Parathyroid adenoma (tissue), 2 donors: ENCODE measurements around the gene PPP6C.
"Not testable (repeated sequence)": the region's sequence is repeated elsewhere in the genome, so short reads cannot be mapped to it uniquely, and the experiment has no call there.

Source experiments
- H2AFZ ChIP-seq: fragments of 300-600 bp; sonication (generic); one replicate; pipeline ENCODE4 v1.7.0; 2017; ENCODE audit warnings: antibody characterized with exemption, mild to moderate bottlenecking
- H3K27ac ChIP-seq: fragments of 300-600 bp; sonication (generic); one replicate; pipeline ENCODE4 v1.7.0; 2017
- H3K27me3 ChIP-seq: fragments of 300-600 bp; sonication (generic); one replicate; pipeline ENCODE4 v1.7.0; 2017; ENCODE audit warnings: low read length; ENCODE audit not compliant: control insufficient read depth, insufficient read depth
- H3K36me3 ChIP-seq: fragments of 300-600 bp; sonication (generic); one replicate; pipeline ENCODE4 v1.7.0; 2017; ENCODE audit warnings: low read length; ENCODE audit not compliant: control insufficient read depth, insufficient read depth
- H3K4me1 ChIP-seq: fragments of 300-600 bp; sonication (generic); one replicate; pipeline ENCODE4 v1.7.0; 2017; ENCODE audit warnings: control low read depth
- H3K4me2 ChIP-seq: fragments of 300-600 bp; sonication (generic); one replicate; pipeline ENCODE4 v1.7.0; 2017; ENCODE audit warnings: low read length
- H3K4me3 ChIP-seq: fragments of 300-600 bp; sonication (generic); one replicate; pipeline ENCODE4 v1.7.0; 2017; ENCODE audit warnings: low read depth, low read length
- H3K79me2 ChIP-seq: fragments of 300-600 bp; sonication (generic); one replicate; pipeline ENCODE4 v1.7.0; 2017; ENCODE audit warnings: control low read depth
- H3K9ac ChIP-seq: fragments of 300-600 bp; sonication (generic); one replicate; pipeline ENCODE4 v1.7.0; 2017; ENCODE audit warnings: mild to moderate bottlenecking
- H3K9me3 ChIP-seq: fragments of 300-600 bp; sonication (generic); one replicate; pipeline ENCODE4 v1.7.0; 2017; ENCODE audit warnings: low read length; ENCODE audit not compliant: control insufficient read depth
- TF ChIP-seq, protein P1 (sequence below): fragments of 300-600 bp; sonication (generic); IDR thresholded peaks from one replicate; pipeline ENCODE4 v1.7.0; 2017; ENCODE audit warnings: antibody characterized with exemption, mild to moderate bottlenecking
- donor health status: primary hyperparathyroidism.

PPP6C gene

DNA sequence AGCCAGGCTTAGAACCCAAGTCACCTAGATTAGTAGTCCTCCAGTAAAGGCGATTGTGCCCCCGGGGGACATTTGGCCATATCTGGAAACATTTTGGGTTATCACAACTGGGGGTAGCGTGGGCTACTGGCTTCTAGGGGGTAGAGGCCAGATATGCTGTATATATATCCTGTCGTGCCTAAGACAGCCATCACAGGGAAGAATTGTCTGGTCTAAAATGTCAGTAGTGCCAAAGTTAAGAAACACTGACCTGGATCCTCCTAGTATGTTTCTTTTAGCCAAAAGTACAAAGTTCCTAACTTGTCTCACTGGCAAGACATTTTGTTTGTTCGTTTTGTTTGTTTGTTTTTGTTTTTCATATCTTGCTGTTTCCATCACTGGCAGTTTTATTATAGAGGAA lies 24.6 kb upstream of the PPP6C start:
- Histone ChIP-seq H3K4me1 (no peaks in the 10 kb centered on the region), H3K27me3 (no peaks in the 10 kb centered on the region), H2AFZ (no peak overlapping the region), H3K4me3 (no peak overlapping the region), H3K79me2 (no peaks in the 10 kb centered on the region), H3K27ac (no peak overlapping the region), H3K9me3 (no peaks in the 10 kb centered on the region), H3K36me3 (no peaks in the 10 kb centered on the region), H3K9ac (no peak overlapping the region), H3K4me2 (no peak overlapping the region)
- TF ChIP-seq, protein P1, sequence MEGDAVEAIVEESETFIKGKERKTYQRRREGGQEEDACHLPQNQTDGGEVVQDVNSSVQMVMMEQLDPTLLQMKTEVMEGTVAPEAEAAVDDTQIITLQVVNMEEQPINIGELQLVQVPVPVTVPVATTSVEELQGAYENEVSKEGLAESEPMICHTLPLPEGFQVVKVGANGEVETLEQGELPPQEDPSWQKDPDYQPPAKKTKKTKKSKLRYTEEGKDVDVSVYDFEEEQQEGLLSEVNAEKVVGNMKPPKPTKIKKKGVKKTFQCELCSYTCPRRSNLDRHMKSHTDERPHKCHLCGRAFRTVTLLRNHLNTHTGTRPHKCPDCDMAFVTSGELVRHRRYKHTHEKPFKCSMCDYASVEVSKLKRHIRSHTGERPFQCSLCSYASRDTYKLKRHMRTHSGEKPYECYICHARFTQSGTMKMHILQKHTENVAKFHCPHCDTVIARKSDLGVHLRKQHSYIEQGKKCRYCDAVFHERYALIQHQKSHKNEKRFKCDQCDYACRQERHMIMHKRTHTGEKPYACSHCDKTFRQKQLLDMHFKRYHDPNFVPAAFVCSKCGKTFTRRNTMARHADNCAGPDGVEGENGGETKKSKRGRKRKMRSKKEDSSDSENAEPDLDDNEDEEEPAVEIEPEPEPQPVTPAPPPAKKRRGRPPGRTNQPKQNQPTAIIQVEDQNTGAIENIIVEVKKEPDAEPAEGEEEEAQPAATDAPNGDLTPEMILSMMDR: no peak

DNA sequence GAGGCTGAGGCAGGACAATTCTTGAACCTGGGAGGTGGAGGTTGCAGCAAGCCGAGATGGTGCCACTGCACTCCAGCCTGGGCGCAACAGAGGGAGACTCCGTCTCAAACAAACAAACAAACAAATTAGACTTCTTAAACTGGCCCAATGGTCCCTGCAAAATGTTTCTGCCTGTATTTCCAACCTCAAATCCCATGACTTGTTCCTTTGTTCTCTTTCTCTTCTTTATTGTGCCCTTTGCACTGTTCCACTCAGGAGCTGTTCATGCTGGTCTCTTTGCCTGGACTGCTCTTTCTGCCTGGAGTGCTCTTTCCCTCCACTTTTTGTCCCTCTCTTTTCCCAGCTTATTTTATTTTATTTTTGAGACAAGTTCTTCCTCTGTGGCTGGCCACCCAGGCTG lies 14.9 kb upstream of the PPP6C start:
- H3K4me2 ChIP-seq: no peak overlapping the region
- H3K9me3 ChIP-seq: no peaks in the 10 kb centered on the region
- TF ChIP-seq, protein P1: no peak
- no peaks in the 10 kb centered on the region for H3K36me3 ChIP-seq
- H3K4me3 ChIP-seq: no peak overlapping the region
- H3K79me2 ChIP-seq: no peaks in the 10 kb centered on the region
- no peak overlapping the region for H3K27ac ChIP-seq
- H3K4me1 ChIP-seq: no peaks in the 10 kb centered on the region
- H3K9ac ChIP-seq: no peak overlapping the region
- H3K27me3 ChIP-seq: no peaks in the 10 kb centered on the region
- no peak overlapping the region for H2AFZ ChIP-seq

DNA sequence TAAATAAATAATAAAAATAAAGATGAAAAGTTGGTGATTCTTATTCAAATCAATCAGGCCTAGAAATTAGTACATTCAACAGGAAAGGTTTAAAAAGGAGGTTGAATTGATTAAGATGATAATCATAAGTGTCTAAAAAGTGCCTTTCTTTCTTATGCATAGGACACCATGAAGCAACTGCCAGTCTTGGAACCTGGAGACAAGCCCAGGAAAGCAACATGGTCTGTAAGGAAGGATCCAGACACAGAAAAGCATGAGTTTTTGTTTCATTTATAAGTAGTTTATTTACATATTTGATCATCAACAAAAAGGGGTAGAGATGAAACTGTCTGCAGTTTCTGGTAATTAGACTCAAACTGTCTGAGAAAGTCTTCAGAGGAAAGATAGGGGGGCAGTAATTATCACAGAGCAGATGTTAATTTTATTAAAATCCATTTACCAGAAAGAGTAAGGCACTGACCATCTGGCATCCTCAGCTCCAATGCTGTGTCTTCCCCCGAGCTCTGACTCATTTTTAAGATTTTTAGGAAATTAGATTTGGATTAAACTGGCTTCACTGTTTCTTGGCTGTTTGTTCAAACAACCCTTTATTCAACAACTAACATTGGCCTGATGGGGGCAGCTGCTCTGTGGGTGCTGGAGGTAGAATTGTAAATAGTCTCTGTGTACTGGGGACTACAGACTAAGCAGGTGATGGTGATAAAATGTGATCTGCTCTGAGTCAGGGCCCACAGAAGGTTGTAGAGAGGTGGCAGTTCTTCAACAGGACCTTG lies 13.4 kb upstream of the PPP6C start:
- no peaks in the 10 kb centered on the region for H3K79me2 ChIP-seq
- no peak overlapping the region for H3K27ac ChIP-seq
- no peaks in the 10 kb centered on the region for H3K4me1 ChIP-seq
- no peak overlapping the region for H3K9ac ChIP-seq
- no peaks in the 10 kb centered on the region for H3K36me3 ChIP-seq
- TF ChIP-seq, protein P1: no peak
- no peak overlapping the region for H2AFZ ChIP-seq
- H3K4me3 ChIP-seq: no peak overlapping the region
- no peak overlapping the region for H3K4me2 ChIP-seq
- H3K9me3 ChIP-seq: no peaks in the 10 kb centered on the region
- H3K27me3 ChIP-seq: no peaks in the 10 kb centered on the region

DNA sequence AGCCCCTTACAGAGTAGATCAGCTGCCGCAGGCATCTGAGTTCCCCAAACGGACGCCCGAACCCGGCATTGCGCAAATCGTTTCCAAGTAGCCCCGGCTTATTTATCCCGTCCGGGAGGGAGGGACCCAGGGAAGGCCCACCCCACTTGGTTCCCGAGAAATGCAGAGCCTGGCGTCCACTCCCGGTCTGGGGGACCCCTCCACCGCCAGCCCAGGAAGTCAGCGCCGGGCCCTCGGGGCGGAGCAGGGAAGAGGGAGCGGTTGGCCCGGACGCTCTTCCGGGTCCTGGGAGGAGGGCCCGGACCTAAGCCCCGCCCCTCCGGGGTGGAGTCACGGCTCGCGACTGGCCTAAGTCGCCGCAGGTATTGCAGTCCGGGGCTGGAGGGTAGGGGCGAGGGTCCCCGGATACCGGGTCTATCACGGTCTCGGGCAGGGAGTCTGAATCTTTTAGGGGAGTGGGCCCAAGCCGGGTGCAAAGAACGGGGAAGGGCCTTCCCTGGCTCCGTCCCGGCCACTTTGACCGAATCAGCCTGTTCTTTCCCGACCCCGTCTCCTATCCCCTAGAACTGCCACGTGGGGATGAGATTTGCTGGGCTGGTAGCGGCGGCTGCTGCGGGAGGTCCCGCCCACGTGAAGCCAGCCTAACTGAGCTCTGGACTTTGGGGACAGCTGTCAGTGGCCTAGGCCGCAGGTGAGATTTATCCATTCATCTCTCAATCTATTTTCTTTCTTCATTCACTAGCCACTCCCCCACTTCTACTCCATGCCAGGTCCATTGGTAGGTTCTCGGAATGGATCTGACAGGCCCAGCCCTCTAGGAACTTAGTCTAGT lies 10.8 kb upstream of the PPP6C start, which contains the start of gene RABEPK:
Gene RABEPK (plus strand): TSS at position 327 of the 832 bp plus-strand sequence. CDS start 2,472 bp downstream, outside the sequence.
- Histone ChIP-seq H3K4me1 (no peaks in the 10 kb centered on the region), H3K9me3 (no peaks in the 10 kb centered on the region), H3K9ac (no peak within 1 kb of the TSS), H2AFZ (peak within 1 kb of the TSS; percentile 85), H3K79me2 (no peaks in the 10 kb centered on the region), H3K4me2 (peak within 1 kb of the TSS; percentile 75), H3K36me3 (no peaks in the 10 kb centered on the region), H3K4me3 (peak within 1 kb of the TSS; percentile 93), H3K27ac (peak within 1 kb of the TSS; percentile 85), H3K27me3 (no peaks in the 10 kb centered on the region)
- TF ChIP-seq, protein P1: no peak

DNA sequence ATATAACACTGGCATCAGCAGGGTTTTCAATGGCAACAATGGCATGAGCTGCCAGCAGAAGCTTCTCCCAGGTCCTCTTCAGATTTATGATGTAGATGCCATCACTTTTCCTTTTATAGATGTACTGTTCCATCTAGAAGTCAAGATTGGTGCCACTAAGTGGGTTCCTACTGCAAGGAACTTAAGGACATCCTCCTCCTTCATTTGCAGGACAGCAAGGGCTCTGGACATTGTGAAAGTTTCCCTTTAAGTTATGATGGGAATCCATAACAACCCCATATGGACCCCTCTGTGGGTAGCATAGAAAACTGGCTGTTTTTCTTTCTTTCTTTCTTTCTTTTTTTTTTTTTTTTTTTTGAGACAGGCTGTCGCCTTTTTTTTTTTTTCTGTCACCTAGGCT lies 6.0 kb upstream of the PPP6C start:
- H3K27me3 ChIP-seq: not testable (repeated sequence)

DNA sequence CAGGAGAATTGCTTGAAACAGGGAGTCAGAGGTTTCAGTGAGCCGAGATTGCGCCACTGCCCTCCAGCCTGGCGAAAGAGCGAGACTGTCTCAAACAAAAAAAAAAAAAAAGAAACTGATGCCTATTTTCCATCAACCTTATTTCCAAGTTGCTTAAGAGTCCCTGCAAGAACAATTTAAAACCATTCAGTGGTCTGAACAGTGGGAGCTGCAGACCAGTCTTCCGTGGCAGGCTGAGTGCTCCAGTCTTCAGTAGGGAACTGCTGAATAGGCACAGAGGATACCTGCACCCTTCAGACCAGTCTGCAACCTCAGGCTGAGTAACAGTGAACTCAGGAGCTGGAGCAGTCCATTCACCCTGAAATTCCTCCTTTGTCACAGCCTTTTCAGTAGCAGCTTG lies 4.9 kb upstream of the PPP6C start:
- H3K4me1 ChIP-seq, H3K9me3 ChIP-seq, H2AFZ ChIP-seq, H3K27ac ChIP-seq, H3K4me2 ChIP-seq, H3K9ac ChIP-seq, H3K4me3 ChIP-seq, H3K36me3 ChIP-seq, H3K27me3 ChIP-seq: not testable (repeated sequence)
- peaks cover 13% of the 10 kb centered on the region for H3K79me2 ChIP-seq

More for the DNA sequence above, 6.0 kb upstream of the PPP6C start:
- H3K4me3 ChIP-seq, H2AFZ ChIP-seq, H3K36me3 ChIP-seq, H3K9me3 ChIP-seq, H3K79me2 ChIP-seq, H3K4me2 ChIP-seq, H3K9ac ChIP-seq, H3K27ac ChIP-seq, H3K4me1 ChIP-seq: not testable (repeated sequence)
